CD4-positive, alpha-beta memory T cell (primary cell): ENCODE data around the gene STMN1. TPM values are rescaled to one million over a fixed set of nuclear protein-coding genes. Genes with fewer than 3 reads are reported as not detected.

Experiments
- CTCF ChIA-PET: fragments of 350-600 bp; sonication (Branson Sonifier 250); formaldehyde crosslinking; loops from one replicate; lab custom pipeline; 2021; ENCODE audit warnings: inconsistent platforms; ENCODE audit not compliant: partially characterized antibody; lab: Charles Lee
- POLR2A ChIA-PET: fragments of 350-600 bp; sonication (Branson Sonifier 250); formaldehyde crosslinking; loops from one replicate; lab custom pipeline; 2021; ENCODE audit not compliant: partially characterized antibody; lab: Charles Lee
- DNase-seq, 5 donors: peaks; one replicate each; pipeline versions ENCODE4 v3.0.0 to v3.0.0-alpha.2; 2020 to 2022; ENCODE audit warnings: mixed read lengths in 1 of 5
- H3K27ac ChIP-seq: one replicate; pipeline ENCODE4 v1.7.0; 2013; ENCODE audit warnings: low read depth, low read length
- H3K27me3 ChIP-seq: 2 replicates; pipeline ENCODE4 v1.7.0; 2013; ENCODE audit warnings: mild to moderate bottlenecking, low read length, moderate library complexity; ENCODE audit not compliant: insufficient read depth
- H3K36me3 ChIP-seq: 2 replicates; pipeline ENCODE4 v1.7.0; 2013; ENCODE audit warnings: mild to moderate bottlenecking, low read length, moderate library complexity; ENCODE audit not compliant: insufficient read depth
- H3K4me1 ChIP-seq: 2 replicates; pipeline ENCODE4 v1.7.0; 2013; ENCODE audit warnings: mild to moderate bottlenecking, low read length, moderate library complexity; ENCODE audit not compliant: insufficient read depth
- H3K4me3 ChIP-seq, 2 donors: one replicate each; pipeline ENCODE4 v1.7.0; 2013; ENCODE audit warnings: low read length in 2 of 2, mild to moderate bottlenecking in 1 of 2
- H3K9me3 ChIP-seq, 2 donors: one replicate each; pipeline ENCODE4 v1.7.0; 2013; ENCODE audit warnings: low read length in 2 of 2, control low read depth in 1 of 2; ENCODE audit not compliant: control insufficient read depth in 1 of 2
- H3K27ac Mint-ChIP-seq, 7 donors: one replicate each; pipeline ENCODE4 v1.8.0; 2020 to 2021; ENCODE audit warnings: mixed read lengths in 7 of 7, mild to moderate bottlenecking in 6 of 7, inconsistent platforms in 3 of 7, moderate library complexity in 3 of 7
- H3K27me3 Mint-ChIP-seq, 2 donors: one replicate each; pipeline ENCODE4 v1.8.0; 2020 to 2021; ENCODE audit warnings: mixed read lengths in 2 of 2
- H3K36me3 Mint-ChIP-seq, 2 donors: one replicate each; pipeline ENCODE4 v1.8.0; 2020 to 2021; ENCODE audit warnings: mixed read lengths in 2 of 2, inconsistent platforms in 1 of 2, mild to moderate bottlenecking in 1 of 2
- H3K4me1 Mint-ChIP-seq, 4 donors: one replicate each; pipeline ENCODE4 v1.8.0; 2020 to 2021; ENCODE audit warnings: mixed read lengths in 4 of 4, mild to moderate bottlenecking in 1 of 4
- H3K4me3 Mint-ChIP-seq, 8 donors: one replicate each; pipeline ENCODE4 v1.8.0; 2020 to 2021; ENCODE audit warnings: mixed read lengths in 8 of 8, mild to moderate bottlenecking in 7 of 8, moderate library complexity in 6 of 8, inconsistent platforms in 3 of 8
- H3K9me3 Mint-ChIP-seq, 8 donors: one replicate each; pipeline ENCODE4 v1.8.0; 2020 to 2021; ENCODE audit warnings: mixed read lengths in 8 of 8, mild to moderate bottlenecking in 5 of 8, inconsistent platforms in 3 of 8, moderate library complexity in 1 of 8
- intact Hi-C: fragments of 100-400 bp; cut with micrococcal nuclease; formaldehyde crosslinking; loops from one replicate; pipeline ENCODE4 v1.15.1; 2023
- polyA plus RNA-seq, 2 donors: library from polyadenylated mRNA; unstranded; fragments of 300-500 nt; fragmentation: Illumina TruSeq; gene quantifications; one replicate each; pipeline ENCODE4 v1.2.3, GENCODE V29; 2021
- total RNA-seq, 2 experiments: library from RNA; stranded (reverse); gene quantifications; one replicate each; pipeline ENCODE4 v1.2.3, GENCODE V29; 2021

The STMN1 gene
- total and polyA plus RNA-seq, 4 experiments from 2014 or later, result 34.5 to 85.2 (median 45.4) TPM

- DNase-seq, result no peak
- Mint-ChIP-seq H3K27ac (peak overlapping the region in 5 of 7 donors; percentile 19 to 73 (median 58)), H3K9me3 (no peaks in the 10 kb centered on the region), H3K4me1 (peaks cover 4 to 13% (median 7%) of the 10 kb centered on the region in 4 donors), H3K36me3 (no peaks in the 10 kb centered on the region), H3K27me3 (no peaks in the 10 kb centered on the region), H3K4me3 (peak overlapping the region in 5 of 8 donors; percentile 72 to 84 (median 81))
- Histone ChIP-seq H3K27me3 (no peaks in the 10 kb centered on the region), H3K36me3 (no peaks in the 10 kb centered on the region), H3K9me3 (no peaks in the 10 kb centered on the region), H3K27ac (no peak overlapping the region), H3K4me1 (peaks cover 10% of the 10 kb centered on the region), H3K4me3 (no peak overlapping the region)
- POLR2A ChIA-PET, result interaction anchor here (2.8 kb wide), 1 partner anchor 17 kb away, joined by 16 read pairs; the partner anchor contains the start of gene AUNIP
- intact Hi-C loops, result no loop called here
- CTCF ChIA-PET, result no interaction called here
These were observed 29.5 kb downstream of the STMN1 start for GRCh38 chr1:25876693-25877077.

GRCh38 chr1:25875856-25876692 is 30.1 kb downstream of the STMN1 start:
- peaks cover 10% of the 10 kb centered on the region for H3K4me1 ChIP-seq
- Mint-ChIP-seq H3K27me3 (no peaks in the 10 kb centered on the region), H3K4me1 (peaks cover 4 to 13% (median 7%) of the 10 kb centered on the region in 4 donors), H3K27ac (peak overlapping the region; percentile 13 to 89 (median 58)), H3K4me3 (peak overlapping the region; percentile 61 to 88 (median 81)), H3K9me3 (no peaks in the 10 kb centered on the region), H3K36me3 (no peaks in the 10 kb centered on the region)
- H3K4me3 ChIP-seq, result peak overlapping the region in 1 of 2 donors; percentile 51
- no peaks in the 10 kb centered on the region for H3K36me3 ChIP-seq
- CTCF ChIA-PET, result interaction anchor here (0.6 to 2.0 kb wide), 3 partner anchors 20 to 1626 kb away, joined by 3 to 8 read pairs (median 3); no protein-coding TSS in a partner anchor
- no peak overlapping the region for H3K27ac ChIP-seq
- intact Hi-C loops, result loop anchor here (1.0 to 2.0 kb wide), 2 partner anchors 17 to 56 kb away; partner anchors contain the start of gene AUNIP
- POLR2A ChIA-PET, result interaction anchor here (0.6 to 2.8 kb wide), 10 partner anchors 12 to 556 kb away, joined by 3 to 36 read pairs (median 4); partner anchors contain the start of genes AUNIP, MTFR1L and PAFAH2
- peak in 1 of 5 donors; percentile 6 for DNase-seq
- H3K27me3 ChIP-seq, result no peaks in the 10 kb centered on the region
- no peaks in the 10 kb centered on the region for H3K9me3 ChIP-seq

GRCh38 chr1:25875154-25875855 is 30.9 kb downstream of the STMN1 start, which contains the start of gene PAQR7:
Gene PAQR7, minus strand, starts transcription at chr1:25875708. Its CDS starts 11,869 bp downstream, at chr1:25863839.
- Histone ChIP-seq H3K4me3 (peak within 1 kb of the TSS in 1 of 2 donors; percentile 51), H3K9me3 (no peaks in the 10 kb centered on the region), H3K4me1 (peaks cover 10% of the 10 kb centered on the region), H3K27ac (peak within 1 kb of the TSS; percentile 17), H3K36me3 (no peaks in the 10 kb centered on the region), H3K27me3 (no peaks in the 10 kb centered on the region)
- no peaks in the 10 kb centered on the region for H3K9me3 Mint-ChIP-seq
- ChIA-PET CTCF (interaction anchor here (0.6 to 2.0 kb wide), 8 partner anchors 9 to 1627 kb away, joined by 3 to 8 read pairs (median 3); no protein-coding TSS in a partner anchor), POLR2A (interaction anchor here (0.8 to 2.8 kb wide), 11 partner anchors 11 to 557 kb away, joined by 3 to 36 read pairs (median 4); partner anchors contain the start of genes AUNIP, MTFR1L and PAFAH2)
- peak within 1 kb of the TSS; percentile 80 to 88 (median 84) for H3K4me3 Mint-ChIP-seq
- intact Hi-C loops, result loop anchor here (1.0 to 2.0 kb wide), 2 partner anchors 17 to 55 kb away; partner anchors contain the start of gene AUNIP
- no peaks in the 10 kb centered on the region for H3K27me3 Mint-ChIP-seq
- H3K36me3 Mint-ChIP-seq, result no peaks in the 10 kb centered on the region
- H3K4me1 Mint-ChIP-seq, result peaks cover 4 to 13% (median 6%) of the 10 kb centered on the region in 4 donors
- DNase-seq, result peak; percentile 55 to 65 (median 59)
- peak within 1 kb of the TSS; percentile 13 to 89 (median 73) for H3K27ac Mint-ChIP-seq

DNA sequence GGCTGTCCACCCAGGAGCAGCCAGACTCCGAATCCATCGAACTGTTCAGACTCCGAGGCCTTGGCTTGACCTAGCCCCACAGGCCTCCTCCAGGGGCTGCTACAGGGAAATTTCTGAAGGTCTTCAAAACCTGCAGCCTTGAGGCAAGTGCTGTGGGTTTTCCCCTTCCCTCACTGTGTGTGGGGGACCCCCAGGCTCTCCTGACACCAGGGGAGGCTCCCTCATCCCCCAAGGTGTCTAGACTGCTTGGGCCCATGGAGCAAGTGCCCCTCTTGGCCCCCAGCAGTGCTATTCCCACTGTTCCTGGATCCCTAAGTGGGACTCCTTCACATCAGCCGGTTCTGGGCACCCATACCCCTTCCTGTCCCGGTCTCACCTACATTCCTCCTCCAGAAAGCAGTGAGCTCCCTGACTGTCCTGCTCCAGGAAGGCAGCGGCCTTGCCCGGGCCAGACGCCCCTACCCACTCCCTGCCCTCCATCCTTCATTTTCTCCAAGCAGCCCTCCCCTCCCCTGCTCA is 31.5 kb downstream of the STMN1 start:
- Histone ChIP-seq H3K27me3 (no peaks in the 10 kb centered on the region), H3K4me3 (peak overlapping the region in 1 of 2 donors; percentile 51), H3K4me1 (peaks cover 10% of the 10 kb centered on the region), H3K9me3 (no peaks in the 10 kb centered on the region), H3K36me3 (no peaks in the 10 kb centered on the region), H3K27ac (peak overlapping the region; percentile 17)
- intact Hi-C loops, result loop anchor here (1.0 to 2.0 kb wide), 2 partner anchors 16 to 54 kb away; partner anchors contain the start of gene AUNIP
- H3K4me1 Mint-ChIP-seq, result peaks cover 4 to 13% (median 6%) of the 10 kb centered on the region in 4 donors
- peak overlapping the region; percentile 80 to 88 (median 84) for H3K4me3 Mint-ChIP-seq
- no peaks in the 10 kb centered on the region for H3K27me3 Mint-ChIP-seq
- no peaks in the 10 kb centered on the region for H3K36me3 Mint-ChIP-seq
- POLR2A ChIA-PET, result interaction anchor here (0.8 to 2.8 kb wide), 8 partner anchors 10 to 123 kb away, joined by 3 to 36 read pairs (median 4); partner anchors contain the start of genes AUNIP, MTFR1L and PAFAH2
- peak overlapping the region in 5 of 7 donors; percentile 66 to 85 (median 74) for H3K27ac Mint-ChIP-seq
- CTCF ChIA-PET, result interaction anchor here (0.8 to 2.0 kb wide), 6 partner anchors 10 to 125 kb away, joined by 3 to 8 read pairs (median 3); no protein-coding TSS in a partner anchor
- DNase-seq, result no peak
- no peaks in the 10 kb centered on the region for H3K9me3 Mint-ChIP-seq

- Mint-ChIP-seq H3K36me3 (no peaks in the 10 kb centered on the region), H3K27ac (no peak overlapping the region), H3K4me1 (peaks cover 4 to 13% (median 6%) of the 10 kb centered on the region in 4 donors), H3K27me3 (no peaks in the 10 kb centered on the region), H3K4me3 (peak overlapping the region in 3 of 8 donors; percentile 6 to 83 (median 16)), H3K9me3 (no peaks in the 10 kb centered on the region)
- Histone ChIP-seq H3K9me3 (no peaks in the 10 kb centered on the region), H3K27ac (no peak overlapping the region), H3K36me3 (no peaks in the 10 kb centered on the region), H3K27me3 (no peaks in the 10 kb centered on the region), H3K4me1 (peaks cover 10% of the 10 kb centered on the region), H3K4me3 (no peak overlapping the region)
- intact Hi-C loops, result loop anchor here (2.0 kb wide), 1 partner anchor 15 kb away; the partner anchor contains the start of gene AUNIP
- ChIA-PET POLR2A (interaction anchor here (0.8 to 2.8 kb wide), 3 partner anchors 14 to 97 kb away, joined by 3 to 36 read pairs (median 16); partner anchors contain the start of genes AUNIP and MTFR1L), CTCF (interaction anchor here (1.5 to 2.0 kb wide), 2 partner anchors 10 to 22 kb away, joined by 4 to 8 read pairs; no protein-coding TSS in a partner anchor)
- DNase-seq, result no peak
These were observed 32.0 kb downstream of the STMN1 start for GRCh38 chr1:25874209-25874608.

GRCh38 chr1:25873120-25873519 is 33.1 kb downstream of the STMN1 start:
- Histone ChIP-seq H3K27ac (no peak overlapping the region), H3K36me3 (no peaks in the 10 kb centered on the region), H3K27me3 (no peaks in the 10 kb centered on the region), H3K4me3 (no peak overlapping the region), H3K4me1 (peaks cover 10% of the 10 kb centered on the region), H3K9me3 (no peaks in the 10 kb centered on the region)
- H3K4me3 Mint-ChIP-seq, result peak overlapping the region in 2 of 8 donors; percentile 4 to 22
- no peak for DNase-seq
- H3K27me3 Mint-ChIP-seq, result no peaks in the 10 kb centered on the region
- H3K27ac Mint-ChIP-seq, result no peak overlapping the region
- ChIA-PET CTCF (no interaction called here), POLR2A (no interaction called here)
- intact Hi-C loops, result no loop called here
- H3K36me3 Mint-ChIP-seq, result no peaks in the 10 kb centered on the region
- H3K9me3 Mint-ChIP-seq, result no peaks in the 10 kb centered on the region
- H3K4me1 Mint-ChIP-seq, result peaks cover 4 to 13% (median 6%) of the 10 kb centered on the region in 4 donors
